Stimulated activated CD4-positive, alpha-beta T cell treated with anti-CD3 and anti-CD28 coated beads, Interleukin-4, amount 100 ng/mL, for 24 hours (primary cell): ENCODE data around the gene NR5A1.

Experiments
- DNase-seq: peaks from one replicate; pipeline ENCODE4 v3.0.0-alpha.2; 2020

The NR5A1 gene

GRCh38 chr9:124437086-124437485 lies 70.1 kb downstream of the NR5A1 start:
- DNase-seq: no peak

GRCh38 chr9:124436320-124436719 lies 70.9 kb downstream of the NR5A1 start:
- DNase-seq: no peak
